Panc1 (cell line): ENCODE measurements around the gene EPC1. TPM values are rescaled to one million over a fixed set of nuclear protein-coding genes. Genes with fewer than 3 reads are reported as not detected.

Experiments used
- ATAC-seq: fragments of 200-7000 bp; cut with Tn5 transposase; 2 replicates; pipeline ENCODE4 v1.9.1; 2020; ENCODE audit warnings: mild to moderate bottlenecking, moderate library complexity
- BruUV-seq: library from RNA; stranded (reverse); fragments of 400-500 nt; replicated peaks from 2 replicates; lab custom pipeline; 2021; lab: Mats Ljungman, UMichigan
- CTCF ChIA-PET: fragments of 300-600 bp; sonication (Branson Sonifier 250); formaldehyde crosslinking; loops from one replicate; lab custom pipeline; 2022; ENCODE audit warnings: antibody characterized with exemption; lab: Charles Lee
- POLR2A ChIA-PET: fragments of 300-600 bp; sonication (Branson Sonifier 250); formaldehyde crosslinking; loops from one replicate; lab custom pipeline; 2022; ENCODE audit warnings: antibody characterized with exemption; lab: Charles Lee
- DNase-seq: peaks from one replicate; pipeline ENCODE4 v3.0.0-alpha.2; 2010; ENCODE audit warnings: low read depth, low spot score
- H3K27ac ChIP-seq: 2 replicates; pipeline ENCODE4 v1.5.1; 2011; ENCODE audit warnings: mild to moderate bottlenecking, low read length, inconsistent platforms
- H3K27me3 ChIP-seq: fragments of 200-500 bp; sonication (Bioruptor generic); 2 replicates; pipeline ENCODE4 v1.6.0; 2014; ENCODE audit warnings: low read length, inconsistent platforms; ENCODE audit not compliant: control insufficient read depth, insufficient read depth
- H3K36me3 ChIP-seq: fragments of 200-500 bp; sonication (Bioruptor generic); 2 replicates; pipeline ENCODE4 v1.5.1; 2014; ENCODE audit warnings: inconsistent platforms, mild to moderate bottlenecking, low read length, moderate library complexity; ENCODE audit not compliant: control insufficient read depth, insufficient read depth
- H3K4me1 ChIP-seq: 2 replicates; pipeline ENCODE4 v1.5.1; 2011; ENCODE audit warnings: inconsistent platforms, mild to moderate bottlenecking, low read length, moderate library complexity; ENCODE audit not compliant: control insufficient read depth, insufficient read depth
- H3K4me3 ChIP-seq, 2 experiments: 2 replicates each; pipeline ENCODE4 v1.5.1; 2011 to 2012; ENCODE audit warnings: low read depth in 2 of 2, low read length in 2 of 2, mild to moderate bottlenecking in 2 of 2, inconsistent platforms in 1 of 2, moderate library complexity in 1 of 2
- H3K9me3 ChIP-seq: fragments of 200-500 bp; sonication (Bioruptor generic); 2 replicates; pipeline ENCODE4 v1.5.1; 2014; ENCODE audit warnings: low read depth, mild to moderate bottlenecking, inconsistent platforms, low read length, moderate library complexity; ENCODE audit not compliant: control insufficient read depth, insufficient read depth
- POLR2AphosphoS5 ChIP-seq: IDR thresholded peaks from 2 replicates; pipeline ENCODE4 v1.6.1; 2012; ENCODE audit warnings: mild to moderate bottlenecking, low read depth, low read length, moderate library complexity
- REST ChIP-seq, 2 experiments: IDR thresholded peaks; 2 replicates each; pipeline ENCODE4 v1.6.1; 2011 to 2012; ENCODE audit warnings: low read depth in 2 of 2, control low read depth in 1 of 2, low read length in 1 of 2, mild to moderate bottlenecking in 1 of 2, moderate library complexity in 1 of 2; ENCODE audit not compliant: insufficient read depth in 1 of 2
- SIN3A ChIP-seq: IDR thresholded peaks from 2 replicates; pipeline ENCODE4 v1.6.1; 2012; ENCODE audit warnings: low read depth, mild to moderate bottlenecking, low read length, moderate library complexity, borderline replicate concordance; ENCODE audit not compliant: insufficient read depth
- TCF7L2 ChIP-seq: IDR thresholded peaks from 2 replicates; pipeline ENCODE4 v1.6.1; 2011; ENCODE audit warnings: mild to moderate bottlenecking, low read depth, low read length, inconsistent platforms
- in situ Hi-C: cut with HindIII; loops from 2 replicates; pipeline ENCODE4 v1.10.0; 2016; ENCODE audit warnings: low sequenced_read_pairs, low pct_unique_long_range_greater_than_20kb
- intact Hi-C: fragments of 100-400 bp; cut with micrococcal nuclease; formaldehyde crosslinking; loops from one replicate; pipeline ENCODE4 v1.10.0; 2022; ENCODE audit not compliant: unreplicated experiment
- total RNA-seq: library from RNA; stranded (reverse); gene quantifications from one replicate; pipeline ENCODE4 v1.2.1, GENCODE V29; 2021; ENCODE audit not compliant: unreplicated experiment
- TF ChIP-seq, protein P1 (sequence below): fragments of 450-650 bp; IDR thresholded peaks from 2 replicates; pipeline ENCODE4 v1.5.1; 2017; ENCODE audit warnings: mild to moderate bottlenecking

The EPC1 gene
- total RNA-seq, 1 experiment from 2014 or later: 18.4 TPM

DNA sequence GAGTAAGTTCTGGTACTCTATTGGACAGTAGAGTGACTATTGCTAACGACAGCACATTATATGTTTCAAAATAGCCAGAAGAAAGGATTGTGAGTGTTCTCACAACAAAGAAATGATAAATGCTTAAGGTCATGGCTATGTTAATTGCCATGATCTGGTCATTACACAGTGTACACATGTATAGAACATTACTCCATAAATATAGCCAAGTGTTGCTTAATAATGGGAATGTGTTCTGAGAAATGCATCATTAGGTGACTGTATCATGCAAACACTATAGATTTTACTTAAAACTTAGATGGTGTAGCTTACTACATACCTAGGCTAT lies 19.6 kb downstream of the EPC1 start:
- intact Hi-C loops (no loop called here), in situ Hi-C loops (no loop called here)
- Histone ChIP-seq H3K36me3 (no peaks in the 10 kb centered on the region), H3K9me3 (no peaks in the 10 kb centered on the region), H3K27me3 (no peaks in the 10 kb centered on the region), H3K27ac (no peak overlapping the region), H3K4me1 (peaks cover 13% of the 10 kb centered on the region), H3K4me3 (no peak overlapping the region)
- CTCF ChIA-PET: no interaction called here
- POLR2A ChIA-PET: no interaction called here
- TF ChIP-seq SIN3A (no peak), TCF7L2 (no peak), REST (IDR thresholded peaks at IDR 0.05; ENCODE audit: insufficient read depth in 1 of 2, low read depth in 2 of 2, low read length in 1 of 2) (no peak), POLR2AphosphoS5 (no peak)
- TF ChIP-seq, protein P1, sequence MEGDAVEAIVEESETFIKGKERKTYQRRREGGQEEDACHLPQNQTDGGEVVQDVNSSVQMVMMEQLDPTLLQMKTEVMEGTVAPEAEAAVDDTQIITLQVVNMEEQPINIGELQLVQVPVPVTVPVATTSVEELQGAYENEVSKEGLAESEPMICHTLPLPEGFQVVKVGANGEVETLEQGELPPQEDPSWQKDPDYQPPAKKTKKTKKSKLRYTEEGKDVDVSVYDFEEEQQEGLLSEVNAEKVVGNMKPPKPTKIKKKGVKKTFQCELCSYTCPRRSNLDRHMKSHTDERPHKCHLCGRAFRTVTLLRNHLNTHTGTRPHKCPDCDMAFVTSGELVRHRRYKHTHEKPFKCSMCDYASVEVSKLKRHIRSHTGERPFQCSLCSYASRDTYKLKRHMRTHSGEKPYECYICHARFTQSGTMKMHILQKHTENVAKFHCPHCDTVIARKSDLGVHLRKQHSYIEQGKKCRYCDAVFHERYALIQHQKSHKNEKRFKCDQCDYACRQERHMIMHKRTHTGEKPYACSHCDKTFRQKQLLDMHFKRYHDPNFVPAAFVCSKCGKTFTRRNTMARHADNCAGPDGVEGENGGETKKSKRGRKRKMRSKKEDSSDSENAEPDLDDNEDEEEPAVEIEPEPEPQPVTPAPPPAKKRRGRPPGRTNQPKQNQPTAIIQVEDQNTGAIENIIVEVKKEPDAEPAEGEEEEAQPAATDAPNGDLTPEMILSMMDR: no peak
- no TSS peak for BruUV-seq
- DNase-seq (no peak), ATAC-seq (no peak)

GRCh38 chr10:32326680-32327363 lies 20.1 kb downstream of the EPC1 start:
- in situ Hi-C loops (no loop called here), intact Hi-C loops (no loop called here)
- CTCF ChIA-PET: no interaction called here

More at GRCh38 chr10:32326680-32327363, 20.1 kb downstream of the EPC1 start:
- no peak overlapping the region for H3K27ac ChIP-seq
- H3K9me3 ChIP-seq: no peaks in the 10 kb centered on the region
- H3K36me3 ChIP-seq: no peaks in the 10 kb centered on the region
- DNase-seq: no peak
- H3K4me3 ChIP-seq: no peak overlapping the region
- BruUV-seq: no TSS peak
- H3K27me3 ChIP-seq: no peaks in the 10 kb centered on the region
- TF ChIP-seq TCF7L2 (no peak), POLR2AphosphoS5 (no peak), SIN3A (no peak), REST (IDR thresholded peaks at IDR 0.05; ENCODE audit: insufficient read depth in 1 of 2, low read depth in 2 of 2, low read length in 1 of 2) (no peak)
- TF ChIP-seq, protein P1: no peak
- ATAC-seq: no peak
- peaks cover 8% of the 10 kb centered on the region for H3K4me1 ChIP-seq
- POLR2A ChIA-PET: no interaction called here
